SK-N-SH treated with all-trans-retinoic acid at 6 μM for 48 hours (cell line): ENCODE data around the gene ZNF37A.
A peak's percentile ranks its signal among the peaks of the same experiment; 100 is the strongest.
"Not testable (repeated sequence)": the region's sequence is repeated elsewhere in the genome, so short reads cannot be mapped to it uniquely, and the experiment has no call there.

Source experiments
- ATAC-seq: fragments of 200-7000 bp; cut with Tn5 transposase; 3 replicates; pipeline ENCODE4 v1.9.1; 2020; ENCODE audit warnings: mild to moderate bottlenecking, moderate library complexity
- ARNTL ChIP-seq: fragments of 450-650 bp; formaldehyde crosslinking; IDR thresholded peaks from 2 replicates; pipeline ENCODE4 v1.5.0; 2020; ENCODE audit warnings: low read depth, mild to moderate bottlenecking, moderate library complexity, borderline replicate concordance
- BACH2 ChIP-seq: fragments of 250-450 bp; sonication (Bioruptor Pico); IDR thresholded peaks from 2 replicates; pipeline ENCODE4 v1.9.0; 2021; ENCODE audit warnings: mild to moderate bottlenecking, borderline replicate concordance
- CREB5 ChIP-seq: fragments of 250-450 bp; sonication (Bioruptor Pico); IDR thresholded peaks from 2 replicates; pipeline ENCODE4 v1.5.1; 2020; ENCODE audit warnings: low read depth, mild to moderate bottlenecking, moderate library complexity
- CSDC2 ChIP-seq: fragments of 250-450 bp; sonication (Bioruptor Pico); IDR thresholded peaks from 2 replicates; pipeline ENCODE4 v1.5.0; 2020; ENCODE audit warnings: mild to moderate bottlenecking, moderate library complexity
- CSRNP3 ChIP-seq: fragments of 250-450 bp; sonication (Bioruptor Pico); IDR thresholded peaks from 2 replicates; pipeline ENCODE4 v1.5.1; 2021; ENCODE audit warnings: mild to moderate bottlenecking, moderate library complexity
- ESRRG ChIP-seq: fragments of 250-450 bp; sonication (Bioruptor Pico); IDR thresholded peaks from 2 replicates; pipeline ENCODE4 v1.6.1; 2021; ENCODE audit warnings: mild to moderate bottlenecking
- GLIS3 ChIP-seq: fragments of 250-450 bp; sonication (Bioruptor Pico); IDR thresholded peaks from 2 replicates; pipeline ENCODE4 v1.5.0; 2020; ENCODE audit warnings: mild to moderate bottlenecking, moderate library complexity
- ISL1 ChIP-seq: fragments of 250-450 bp; sonication (Bioruptor Pico); IDR thresholded peaks from 2 replicates; pipeline ENCODE4 v2.1.2; 2022; ENCODE audit warnings: mild to moderate bottlenecking, moderate library complexity
- OSR1 ChIP-seq: fragments of 250-450 bp; sonication (Bioruptor Pico); IDR thresholded peaks from 2 replicates; pipeline ENCODE4 v1.8.0; 2022; ENCODE audit warnings: moderate library complexity, mild to moderate bottlenecking, inconsistent platforms
- PATZ1 ChIP-seq: fragments of 250-450 bp; sonication (Bioruptor Pico); IDR thresholded peaks from 2 replicates; pipeline ENCODE4 v1.8.0; 2020; ENCODE audit warnings: mild to moderate bottlenecking, moderate library complexity, borderline replicate concordance
- POU6F1 ChIP-seq: fragments of 250-450 bp; sonication (Bioruptor Pico); IDR thresholded peaks from 2 replicates; pipeline ENCODE4 v1.8.0; 2021; ENCODE audit warnings: low read depth, mild to moderate bottlenecking, moderate library complexity, borderline replicate concordance
- PPARA ChIP-seq: fragments of 250-450 bp; sonication (Bioruptor Pico); IDR thresholded peaks from 2 replicates; pipeline ENCODE4 v1.5.0; 2020; ENCODE audit warnings: mild to moderate bottlenecking, borderline replicate concordance
- RARB ChIP-seq: fragments of 250-450 bp; sonication (Bioruptor Pico); IDR thresholded peaks from 2 replicates; pipeline ENCODE4 v1.8.0; 2021; ENCODE audit warnings: mild to moderate bottlenecking, moderate library complexity
- SNAI2 ChIP-seq: fragments of 250-450 bp; sonication (Bioruptor Pico); IDR thresholded peaks from 2 replicates; pipeline ENCODE4 v1.5.0; 2020; ENCODE audit warnings: mild to moderate bottlenecking, moderate library complexity
- TOX ChIP-seq: fragments of 250-450 bp; sonication (Bioruptor Pico); IDR thresholded peaks from 2 replicates; pipeline ENCODE4 v1.8.0; 2021; ENCODE audit warnings: mild to moderate bottlenecking, moderate library complexity, borderline replicate concordance
- TSHZ2 ChIP-seq: fragments of 250-450 bp; sonication (Bioruptor Pico); IDR thresholded peaks from 2 replicates; pipeline ENCODE4 v1.5.0; 2020; ENCODE audit warnings: mild to moderate bottlenecking, moderate library complexity
- ZC3H10 ChIP-seq: fragments of 250-450 bp; sonication (Bioruptor Pico); IDR thresholded peaks from 2 replicates; pipeline ENCODE4 v1.5.1; 2021; ENCODE audit warnings: mild to moderate bottlenecking, moderate library complexity
- ZFP3 ChIP-seq: fragments of 250-450 bp; sonication (Bioruptor Pico); IDR thresholded peaks from 2 replicates; pipeline ENCODE4 v1.5.0; 2020; ENCODE audit warnings: mild to moderate bottlenecking, moderate library complexity
- ZFP30 ChIP-seq: fragments of 450-650 bp; formaldehyde crosslinking; IDR thresholded peaks from 2 replicates; pipeline ENCODE4 v1.5.0; 2022; ENCODE audit warnings: mild to moderate bottlenecking, moderate library complexity
- ZNF70 ChIP-seq: fragments of 450-650 bp; formaldehyde crosslinking; IDR thresholded peaks from 2 replicates; pipeline ENCODE4 v1.5.0; 2020; ENCODE audit warnings: mild to moderate bottlenecking, moderate library complexity
- ZNF8 ChIP-seq: fragments of 450-650 bp; formaldehyde crosslinking; IDR thresholded peaks from 2 replicates; pipeline ENCODE4 v1.5.0; 2020; ENCODE audit warnings: mild to moderate bottlenecking, moderate library complexity

ZNF37A gene

GRCh38 chr10:38050212-38050611, 43.9 kb upstream of the ZNF37A start:
- ATAC-seq = no peak
- no peak for TF ChIP-seq GLIS3 (CRISPR knock-in tag)
- no peak for TF ChIP-seq TSHZ2 (CRISPR knock-in tag)
- TF ChIP-seq BACH2 (CRISPR knock-in tag) = no peak
- no peak for TF ChIP-seq ESRRG (CRISPR knock-in tag)
- TF ChIP-seq CSRNP3 (CRISPR knock-in tag) = no peak
- no peak for TF ChIP-seq PPARA
- TF ChIP-seq ZNF8 (CRISPR knock-in tag) = no peak
- TF ChIP-seq, all 23 proteins: peak for 0

- no peak for ATAC-seq
- TF ChIP-seq TSHZ2 (CRISPR knock-in tag) (no peak), TOX (CRISPR knock-in tag) (no peak), ARNTL (CRISPR knock-in tag) (no peak), OSR1 (CRISPR knock-in tag) (no peak), CSRNP3 (CRISPR knock-in tag) (no peak), ESRRG (CRISPR knock-in tag) (no peak), ZNF70 (CRISPR knock-in tag) (no peak), POU6F1 (CRISPR knock-in tag) (no peak), ZFP3 (CRISPR knock-in tag) (no peak), ISL1 (CRISPR knock-in tag) (no peak), SNAI2 (CRISPR knock-in tag) (no peak), PATZ1 (no peak), ZNF8 (CRISPR knock-in tag) (no peak), RARB (CRISPR knock-in tag) (no peak), ZFP30 (CRISPR knock-in tag) (no peak), CSDC2 (CRISPR knock-in tag) (no peak), ZC3H10 (CRISPR knock-in tag) (no peak), CREB5 (CRISPR knock-in tag) (no peak), PPARA (no peak)
Observed at GRCh38 chr10:38054361-38054797, 39.8 kb upstream of the ZNF37A start.

GRCh38 chr10:38055274-38055894, 38.8 kb upstream of the ZNF37A start:
- ATAC-seq = not testable (repeated sequence)

- ATAC-seq = peak; percentile 61
Observed at GRCh38 chr10:38069663-38070062, 24.5 kb upstream of the ZNF37A start.
